BLaER1 treated with 17β-estradiol and CSF1 and Interleukin-3, amounts not matched to agents 10 nM and 100 nM (cell line): ENCODE data around the gene MDH1B.

Source experiments
- H3K27ac ChIP-seq, 11 experiments: shearing (Covaris generic); formaldehyde crosslinking; 2 replicates each; pipeline ENCODE4 v1.8.1; 2022
- H3K27me3 ChIP-seq, 11 experiments: shearing (Covaris generic); formaldehyde crosslinking; 2 replicates each; pipeline ENCODE4 v1.8.1; 2022
- H3K36me3 ChIP-seq, 11 experiments: shearing (Covaris generic); formaldehyde crosslinking; 2 replicates each; pipeline ENCODE4 v1.8.1; 2022
- H3K4me1 ChIP-seq, 10 experiments: shearing (Covaris generic); formaldehyde crosslinking; 2 replicates each; pipeline ENCODE4 v1.8.1; 2022
- H3K4me2 ChIP-seq, 11 experiments: shearing (Covaris generic); formaldehyde crosslinking; 2 replicates each; pipeline ENCODE4 v1.8.1; 2022
- H3K4me3 ChIP-seq, 10 experiments: shearing (Covaris generic); formaldehyde crosslinking; 2 replicates each; pipeline ENCODE4 v1.8.1; 2022
- H3K9ac ChIP-seq, 11 experiments: shearing (Covaris generic); formaldehyde crosslinking; 2 replicates each; pipeline ENCODE4 v1.8.1; 2022
- H3K9me3 ChIP-seq, 11 experiments: shearing (Covaris generic); formaldehyde crosslinking; replicated peaks in 1 of 11; 2 replicates each; pipeline ENCODE4 v1.8.1; 2022
- H4K20me1 ChIP-seq, 11 experiments: shearing (Covaris generic); formaldehyde crosslinking; 2 replicates each; pipeline ENCODE4 v1.8.1; 2022
- Cebpa-rat ChIP-seq, 11 experiments: shearing (Covaris generic); IDR thresholded peaks; 2 replicates each; pipeline ENCODE4 v1.8.1; 2022

The MDH1B gene

GRCh38 chr2:206688453-206688852 is 76.7 kb downstream of the MDH1B start:
- Histone ChIP-seq H3K9me3 (no peaks in the 10 kb centered on the region), H4K20me1 (no peaks in the 10 kb centered on the region), H3K4me1 (no peaks in the 10 kb centered on the region; a peak in 1 of 20 replicates), H3K36me3 (no peaks in the 10 kb centered on the region), H3K9ac (no peak overlapping the region), H3K27ac (no peak overlapping the region), H3K4me3 (no peak overlapping the region), H3K27me3 (no peaks in the 10 kb centered on the region), H3K4me2 (no peak overlapping the region)
- no peak for TF ChIP-seq Cebpa-rat (IDR thresholded peaks at IDR 0.05)
